ENCODE results near the gene PSORS1C1.
"Not testable (repeated sequence)": the region's sequence is repeated elsewhere in the genome, so short reads cannot be mapped to it uniquely, and the experiment has no call there.

PSORS1C1 gene

DNA sequence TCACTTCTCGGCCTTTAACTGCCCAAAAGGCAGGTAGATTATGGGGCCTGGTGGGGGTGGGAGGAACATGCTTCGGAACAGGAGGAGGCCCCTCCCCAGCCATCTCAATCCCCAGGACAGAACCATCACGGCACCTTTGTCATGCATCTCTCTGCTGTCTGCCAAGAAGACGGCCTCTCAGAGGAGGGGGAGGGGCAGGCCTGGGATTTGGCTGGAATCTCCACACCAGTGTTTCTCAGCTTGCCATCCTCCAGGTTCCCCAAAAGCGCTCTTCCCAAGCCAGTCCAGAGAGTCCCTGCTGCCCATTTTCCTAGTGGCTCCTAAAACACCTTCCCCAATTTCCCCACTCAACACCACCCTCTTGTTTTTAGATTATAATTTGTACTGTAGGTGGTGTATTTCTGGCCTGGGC, 58.4 kb downstream of the PSORS1C1 start:
- no peak for DNase-seq (ENCODE audit: extremely low read depth in 1 of 2, low read depth in 1 of 2)

DNA sequence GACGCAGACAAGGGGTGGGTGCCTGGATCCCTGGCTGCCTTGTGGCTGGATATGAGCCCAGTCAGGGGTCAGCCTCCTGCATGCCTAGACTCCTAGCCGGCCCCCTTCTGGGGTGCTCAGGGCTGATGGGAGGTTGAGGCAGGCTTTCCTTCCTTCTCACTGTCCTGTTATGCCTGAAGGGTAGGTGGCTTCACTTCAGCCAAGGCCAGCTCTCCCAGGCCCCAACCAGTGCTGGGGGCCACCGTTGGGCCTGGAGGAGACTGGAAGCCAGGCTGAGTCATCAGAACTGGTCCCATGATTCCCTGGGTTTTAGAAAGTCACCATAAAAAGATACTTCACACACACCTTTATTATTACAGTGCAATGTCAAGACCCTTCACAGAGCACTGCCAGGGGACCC, 58.8 kb downstream of the PSORS1C1 start:
- no peak for DNase-seq (ENCODE audit: extremely low read depth in 1 of 2, low read depth in 1 of 2)

DNA sequence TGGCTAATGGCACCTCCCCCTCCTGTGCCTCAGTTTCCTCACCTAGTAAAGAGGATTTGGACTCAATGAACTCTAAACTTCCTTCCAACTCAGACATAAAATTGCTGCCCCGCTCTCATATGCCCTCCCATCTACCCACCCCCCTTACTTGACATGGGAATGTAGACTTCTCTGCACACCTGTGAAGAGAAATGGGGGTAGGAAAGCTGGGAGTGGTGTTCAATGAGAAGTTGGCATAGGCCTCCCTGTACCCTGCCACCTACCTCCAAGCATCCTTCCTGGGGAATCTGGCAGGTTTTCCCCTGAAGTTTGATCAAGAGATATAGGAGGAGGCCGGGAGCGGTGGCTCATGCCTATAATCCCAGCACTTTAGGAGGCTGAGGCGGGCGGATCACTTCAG, 59.8 kb downstream of the PSORS1C1 start:
- DNase-seq (ENCODE audit: extremely low read depth in 1 of 2, low read depth in 1 of 2): no peak

DNA sequence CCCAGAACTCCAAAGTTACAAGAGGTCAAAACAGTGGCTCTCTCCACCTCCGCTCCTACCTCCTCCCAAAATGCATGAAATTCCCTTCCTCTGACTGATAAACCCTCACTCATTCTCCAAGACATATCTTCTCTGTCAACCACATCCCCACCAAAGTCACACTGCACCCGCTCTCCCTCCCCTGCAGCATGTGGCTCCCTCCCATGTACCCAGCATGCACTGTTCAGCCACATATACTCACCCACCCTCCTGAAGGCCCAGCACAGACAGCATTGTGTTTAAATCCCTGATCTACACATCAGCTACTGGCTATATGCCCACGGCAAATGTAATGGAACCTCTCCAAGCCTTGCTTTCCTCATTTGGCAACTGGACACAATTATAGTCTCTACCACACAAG, 61.4 kb downstream of the PSORS1C1 start:
- no peak for DNase-seq (ENCODE audit: extremely low read depth in 1 of 2, low read depth in 1 of 2)

DNA sequence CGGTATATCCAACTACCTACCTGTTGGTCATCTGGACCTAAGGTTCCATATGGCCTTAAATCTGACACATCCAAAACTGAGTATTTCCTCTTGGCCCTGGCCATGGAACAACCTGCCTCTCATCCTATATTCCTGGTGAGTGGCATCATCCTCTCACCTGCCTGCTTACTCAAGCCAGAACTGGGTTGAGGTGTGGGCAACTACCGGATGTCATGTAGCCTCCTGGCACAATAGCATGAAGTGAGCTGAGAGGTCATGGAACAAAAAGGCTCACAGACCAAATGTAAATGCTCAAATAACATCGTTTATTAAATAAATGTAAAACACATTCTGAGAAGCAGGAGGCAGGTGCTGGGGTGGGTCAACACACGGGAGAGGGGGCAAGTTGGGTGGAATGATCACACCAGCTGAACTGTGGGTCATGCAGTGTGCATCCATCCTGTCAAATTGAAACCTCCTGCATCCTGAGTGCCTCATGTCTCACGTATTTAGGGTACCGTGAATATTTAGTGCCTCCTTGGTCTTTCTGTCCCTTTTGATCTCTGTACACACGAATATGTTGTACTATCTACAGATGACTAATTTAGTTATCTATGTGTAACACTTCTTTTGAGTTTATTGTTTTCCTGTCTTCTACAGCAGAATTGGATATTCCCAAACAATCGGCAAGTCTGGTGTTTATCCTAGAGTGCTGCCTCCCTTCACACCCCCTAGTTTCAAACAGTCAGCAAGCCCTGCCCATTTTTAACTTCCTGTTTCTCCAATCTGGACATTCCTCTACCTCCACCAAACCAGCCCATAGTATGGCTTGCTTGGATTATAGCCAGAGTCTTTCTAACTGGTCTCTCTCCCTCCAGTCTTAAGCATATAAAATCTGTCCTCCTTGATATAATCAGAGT, 63.8 kb downstream of the PSORS1C1 start:
- no peak for DNase-seq (ENCODE audit: extremely low read depth in 1 of 2, low read depth in 1 of 2)

DNA sequence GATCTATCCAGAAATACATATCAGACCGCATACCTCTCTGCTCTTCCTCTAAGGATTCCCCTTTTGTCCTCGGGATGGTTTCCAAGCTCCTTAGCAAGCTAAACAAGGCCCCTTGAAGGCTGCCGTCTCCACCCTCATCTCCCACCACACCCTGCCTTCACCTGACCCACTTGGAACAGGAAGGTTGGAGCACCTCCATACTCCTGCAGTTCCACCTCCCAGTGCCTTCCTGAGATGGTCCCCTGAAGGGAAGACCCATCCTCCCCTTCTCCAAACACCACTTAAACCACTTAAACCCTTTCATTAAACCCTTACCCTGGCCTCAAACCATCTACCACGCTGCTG, 64.4 kb downstream of the PSORS1C1 start:
- DNase-seq (ENCODE audit: extremely low read depth in 1 of 2, low read depth in 1 of 2): no peak

DNA sequence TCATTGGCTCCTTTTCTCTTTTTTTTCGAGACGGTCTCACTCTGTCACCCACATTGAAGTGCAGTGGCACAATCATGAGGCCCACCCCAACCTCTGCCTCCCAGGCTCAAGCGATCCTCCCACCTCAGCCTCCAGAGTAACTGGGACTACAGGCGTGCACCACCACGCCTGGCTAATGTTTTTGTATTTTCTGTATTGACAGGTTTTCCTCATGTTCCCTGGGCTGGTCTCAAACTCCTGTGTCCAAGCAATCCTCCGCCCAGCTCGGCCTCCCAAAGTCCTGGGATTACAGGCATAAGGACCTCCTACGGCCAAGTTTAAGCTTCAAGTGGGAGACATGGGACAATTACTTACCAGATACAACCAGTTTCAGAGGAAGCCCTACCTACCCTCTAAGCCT, 65.3 kb downstream of the PSORS1C1 start:
- DNase-seq (ENCODE audit: extremely low read depth in 1 of 2, low read depth in 1 of 2): no peak

DNA sequence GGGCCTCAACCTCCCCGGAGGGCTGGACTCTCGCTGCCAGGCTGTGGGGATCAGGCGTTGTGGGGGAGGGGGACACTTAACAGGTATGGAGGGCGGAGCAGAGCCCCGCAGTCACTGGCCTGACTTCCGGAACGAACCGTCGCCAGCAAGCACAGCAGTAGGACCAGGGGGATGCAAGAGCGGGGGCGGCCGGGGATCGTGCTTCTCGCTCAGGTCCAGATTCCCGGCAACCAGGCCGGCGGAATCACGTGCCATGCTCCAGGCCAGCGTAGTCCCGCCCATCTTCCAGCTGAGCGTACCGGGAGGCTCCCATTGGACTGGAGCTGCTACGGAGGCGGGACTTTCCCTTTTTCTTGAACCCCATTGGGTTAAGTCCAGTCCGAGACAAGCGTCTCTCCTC, 65.9 kb downstream of the PSORS1C1 start:
- DNase-seq (ENCODE audit: extremely low read depth in 1 of 2, low read depth in 1 of 2): no peak

DNA sequence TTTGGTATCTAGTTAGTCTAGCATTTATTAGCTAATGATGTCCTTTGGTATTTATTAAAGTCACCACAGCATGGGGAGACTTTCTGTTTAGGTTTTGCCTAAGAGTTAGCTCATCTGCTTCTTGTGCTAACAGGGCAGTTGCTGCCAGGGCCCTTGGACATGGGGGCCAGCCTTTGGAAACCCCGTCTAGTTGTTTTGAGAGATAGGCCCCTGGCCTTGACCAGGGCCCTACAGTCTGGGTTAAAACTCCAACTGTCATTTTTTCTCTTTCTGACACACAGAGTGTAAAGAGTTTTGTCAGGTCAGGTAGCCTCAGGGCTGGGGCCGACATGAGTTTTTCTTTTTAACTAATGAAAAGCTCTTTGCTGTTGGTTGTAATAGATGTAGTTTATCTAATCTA, 68.7 kb downstream of the PSORS1C1 start:
- not testable (repeated sequence) for DNase-seq (ENCODE audit: extremely low read depth in 1 of 2, low read depth in 1 of 2)

DNA sequence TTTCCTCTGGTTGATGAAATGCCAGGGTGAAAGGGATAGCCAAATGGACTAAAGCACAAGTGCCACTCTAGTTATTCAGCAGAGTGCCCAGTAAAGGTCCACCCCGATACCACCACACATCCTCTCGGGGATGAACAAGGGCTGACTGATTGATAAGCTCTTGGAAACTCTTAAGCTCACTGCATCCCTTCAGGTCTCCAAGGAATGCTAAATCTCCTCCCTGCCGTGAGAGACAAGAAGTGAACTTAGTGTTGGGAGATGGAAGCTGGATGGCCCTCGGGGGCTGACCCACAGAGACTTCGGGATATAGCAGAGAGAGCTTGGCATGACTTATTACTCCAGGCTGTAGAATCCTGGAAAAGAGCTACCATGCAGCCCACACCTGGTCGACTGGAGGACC, 69.3 kb downstream of the PSORS1C1 start:
- DNase-seq (ENCODE audit: extremely low read depth in 1 of 2, low read depth in 1 of 2): not testable (repeated sequence)

DNA sequence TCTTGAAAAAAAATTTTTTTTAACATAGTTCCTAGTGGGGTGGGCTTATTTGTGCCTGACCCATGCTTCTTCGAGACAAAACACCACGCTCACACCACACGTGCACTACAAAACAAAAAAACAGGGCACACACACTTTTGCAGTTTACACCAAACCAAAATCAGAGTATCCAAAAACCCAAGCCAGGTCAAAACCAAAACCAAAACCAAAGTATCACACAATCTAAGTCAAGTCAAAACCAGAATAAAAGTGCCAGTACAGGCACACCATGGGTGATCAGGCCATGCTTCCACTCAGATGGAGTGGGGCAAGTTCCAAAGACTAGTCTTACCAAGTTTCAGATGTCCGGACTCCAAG, 71.1 kb downstream of the PSORS1C1 start:
- DNase-seq (ENCODE audit: extremely low read depth in 1 of 2, low read depth in 1 of 2): not testable (repeated sequence)

DNA sequence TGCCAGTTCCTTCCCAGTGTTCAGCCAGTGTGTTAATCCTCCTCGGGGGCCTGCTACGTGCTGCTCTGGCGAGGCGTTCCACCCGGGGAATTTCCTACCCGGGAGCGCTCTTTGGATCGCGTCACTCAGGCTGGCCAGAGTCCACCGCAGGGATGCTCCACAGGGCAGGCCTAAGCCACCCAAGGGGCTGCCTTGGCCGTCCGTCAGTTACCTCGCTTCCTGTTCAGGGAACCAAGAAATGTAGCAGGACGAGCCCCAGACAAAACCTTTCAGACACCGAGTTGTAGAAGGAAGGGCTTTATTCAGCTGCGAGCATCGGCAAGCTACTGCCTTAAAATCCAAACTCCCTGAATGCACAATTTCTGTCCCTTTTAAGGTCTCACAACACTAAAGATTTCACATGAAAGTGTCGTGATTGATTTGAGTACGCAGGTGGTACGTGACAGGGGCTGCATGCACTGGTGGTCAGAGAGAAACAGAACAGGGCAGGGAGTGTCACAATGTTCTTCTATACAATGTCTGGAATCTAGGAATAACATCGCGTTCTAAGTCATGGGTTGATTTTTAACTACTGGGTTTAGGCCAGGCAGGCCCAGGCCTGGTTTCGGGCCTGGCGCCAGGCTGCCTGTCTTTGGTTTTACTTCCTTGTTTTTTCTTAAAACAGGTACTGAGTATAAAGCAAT, 71.6 kb downstream of the PSORS1C1 start:
- DNase-seq (ENCODE audit: extremely low read depth in 1 of 2, low read depth in 1 of 2): no peak

DNA sequence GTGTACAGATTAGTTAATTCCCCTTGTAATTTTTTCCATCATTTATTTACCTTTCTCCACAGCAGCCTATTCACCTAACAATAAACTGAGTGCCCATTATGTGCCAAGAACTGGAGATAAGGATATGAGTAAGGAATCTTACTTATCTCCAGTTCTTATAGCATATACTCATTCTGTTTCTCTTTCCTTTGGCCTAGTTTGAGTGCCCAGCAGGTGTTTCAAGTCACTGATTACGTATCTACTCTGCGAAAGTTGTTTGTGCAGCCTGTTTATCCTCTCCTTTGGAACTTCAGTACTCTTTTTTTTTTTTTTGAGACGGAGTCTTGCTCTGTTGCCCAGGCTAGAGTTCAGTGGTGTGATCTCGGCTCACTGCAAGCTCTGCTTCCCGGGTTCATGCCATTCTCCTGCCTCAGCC, 73.2 kb downstream of the PSORS1C1 start:
- DNase-seq (ENCODE audit: extremely low read depth in 1 of 2, low read depth in 1 of 2): no peak

DNA sequence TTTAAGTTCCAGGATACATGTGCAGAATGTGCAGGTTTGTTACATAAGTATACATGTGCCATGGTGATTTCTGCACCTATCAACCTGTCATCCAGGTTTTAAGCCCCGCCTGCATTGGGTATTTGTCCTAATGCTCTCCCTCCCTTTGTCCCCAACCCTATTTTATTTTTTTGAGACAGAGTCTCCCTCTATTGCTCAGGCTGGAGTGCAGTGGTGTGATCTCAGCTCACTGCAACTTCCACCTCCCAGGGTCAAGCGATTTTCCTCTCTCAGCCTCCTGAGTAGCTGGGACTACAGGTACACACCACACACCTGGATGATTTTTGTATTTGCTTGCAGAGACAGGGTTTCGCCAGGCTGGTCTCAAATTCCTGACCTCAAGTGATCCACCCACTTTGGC, 74.6 kb downstream of the PSORS1C1 start:
- DNase-seq (ENCODE audit: extremely low read depth in 1 of 2, low read depth in 1 of 2): not testable (repeated sequence)
